Trophoblast cell (in vitro differentiated cells and primary cell): ENCODE measurements around the gene CTIF.

Source experiments
- DNase-seq, 2 donors: peaks; one replicate each; pipeline ENCODE4 v3.0.0-alpha.2; 2016
- H2AFZ ChIP-seq: 2 replicates; pipeline ENCODE4 v1.6.1; 2013; ENCODE audit warnings: low read length, moderate library complexity, mild to moderate bottlenecking; ENCODE audit not compliant: insufficient read depth, poor library complexity
- H2AK5ac ChIP-seq: 2 replicates; pipeline ENCODE4 v1.6.1; 2013; ENCODE audit warnings: mild to moderate bottlenecking, low read length
- H2BK120ac ChIP-seq: 2 replicates; pipeline ENCODE4 v1.6.1; 2013; ENCODE audit warnings: low read length, mild to moderate bottlenecking, moderate library complexity; ENCODE audit not compliant: insufficient read depth, poor library complexity
- H2BK12ac ChIP-seq: 2 replicates; pipeline ENCODE4 v1.6.1; 2013; ENCODE audit warnings: mild to moderate bottlenecking, low read length, moderate library complexity
- H2BK5ac ChIP-seq: 2 replicates; pipeline ENCODE4 v1.6.1; 2013; ENCODE audit warnings: low read length, low read depth, moderate library complexity, mild to moderate bottlenecking; ENCODE audit not compliant: poor library complexity
- H3K14ac ChIP-seq: 2 replicates; pipeline ENCODE4 v1.6.1; 2013; ENCODE audit warnings: mild to moderate bottlenecking, low read length
- H3K18ac ChIP-seq: 2 replicates; pipeline ENCODE4 v1.6.1; 2013; ENCODE audit warnings: mild to moderate bottlenecking, low read length
- H3K23ac ChIP-seq: 2 replicates; pipeline ENCODE4 v1.6.1; 2013; ENCODE audit warnings: low read length
- H3K27ac ChIP-seq: 2 replicates; pipeline ENCODE4 v1.5.1; 2013; ENCODE audit warnings: low read depth, mild to moderate bottlenecking, inconsistent platforms, low read length, moderate library complexity
- H3K27me3 ChIP-seq: 2 replicates; pipeline ENCODE4 v1.6.1; 2013; ENCODE audit warnings: inconsistent platforms, mild to moderate bottlenecking, low read length, moderate library complexity; ENCODE audit not compliant: insufficient read depth
- H3K36me3 ChIP-seq, 2 experiments: 1 replicate in 1 of 2; 2 replicates in 1 of 2; pipeline ENCODE4 v1.6.1; 2013; ENCODE audit warnings: low read length in 2 of 2, mild to moderate bottlenecking in 2 of 2, moderate library complexity in 1 of 2; ENCODE audit not compliant: insufficient read depth in 2 of 2, control insufficient read depth in 1 of 2
- H3K4ac ChIP-seq: 2 replicates; pipeline ENCODE4 v1.6.1; 2013; ENCODE audit warnings: low read depth, mild to moderate bottlenecking, low read length, moderate library complexity
- H3K4me1 ChIP-seq, 2 experiments: 1 replicate in 1 of 2; 2 replicates in 1 of 2; pipeline ENCODE4 v1.6.1; 2013; ENCODE audit warnings: low read length in 2 of 2, mild to moderate bottlenecking in 2 of 2, moderate library complexity in 1 of 2; ENCODE audit not compliant: insufficient read depth in 2 of 2, control insufficient read depth in 1 of 2
- H3K4me2 ChIP-seq: 2 replicates; pipeline ENCODE4 v1.6.1; 2013; ENCODE audit warnings: inconsistent platforms, mild to moderate bottlenecking, low read length, moderate library complexity
- H3K4me3 ChIP-seq: 2 replicates; pipeline ENCODE4 v1.5.1; 2013; ENCODE audit warnings: mild to moderate bottlenecking, low read depth, low read length, inconsistent platforms
- H3K79me1 ChIP-seq: one replicate; pipeline ENCODE4 v1.6.1; 2013; ENCODE audit warnings: low read length
- H3K79me2 ChIP-seq: 2 replicates; pipeline ENCODE4 v1.6.1; 2013; ENCODE audit warnings: low read length, mild to moderate bottlenecking; ENCODE audit not compliant: control insufficient read depth, insufficient read depth, poor library complexity
- H3K9ac ChIP-seq: 2 replicates; pipeline ENCODE4 v1.6.1; 2013; ENCODE audit warnings: mild to moderate bottlenecking, low read length
- H3K9me3 ChIP-seq: 2 replicates; pipeline ENCODE4 v1.6.1; 2013; ENCODE audit warnings: low read depth, mild to moderate bottlenecking, control low read depth, inconsistent platforms, low read length; ENCODE audit not compliant: insufficient read depth
- H4K12ac ChIP-seq: 2 replicates; pipeline ENCODE4 v1.6.1; 2013; ENCODE audit warnings: low read depth, mild to moderate bottlenecking, low read length, moderate library complexity
- H4K8ac ChIP-seq: 2 replicates; pipeline ENCODE4 v1.6.1; 2013; ENCODE audit warnings: low read depth, mild to moderate bottlenecking, low read length, moderate library complexity
- H4K91ac ChIP-seq: one replicate; pipeline ENCODE4 v1.6.1; 2013; ENCODE audit warnings: low read depth, mild to moderate bottlenecking, low read length, moderate library complexity
- WGBS: extraction: QIAGEN DNeasy Blood & Tissue Kit; methylation state at CpG from one replicate; pipeline ENCODE4 v1.1.7; 2013; ENCODE audit warnings: missing lambda C conversion rate; ENCODE audit not compliant: insufficient read length, insufficient coverage; ENCODE audit errors: extremely low coverage; 5-methylcytosine and 5-hydroxymethylcytosine counted together

The CTIF gene

GRCh38 chr18:48657447-48658120 is 118.8 kb downstream of the CTIF start:
- Histone ChIP-seq H3K4me1 (peaks cover 10 to 16% of the 10 kb centered on the region in 2 experiments), H2BK5ac (no peak overlapping the region), H3K23ac (no peak overlapping the region), H3K27ac (no peak overlapping the region), H3K79me2 (peaks cover 3% of the 10 kb centered on the region), H2AFZ (no peak overlapping the region), H3K36me3 (no peaks in the 10 kb centered on the region), H3K79me1 (peaks cover 6% of the 10 kb centered on the region), H3K27me3 (no peaks in the 10 kb centered on the region), H2BK120ac (no peak overlapping the region), H2BK12ac (no peak overlapping the region), H4K8ac (no peak overlapping the region), H3K4ac (no peak overlapping the region), H3K9me3 (no peaks in the 10 kb centered on the region), H4K91ac (no peak overlapping the region), H3K14ac (no peak overlapping the region), H3K4me2 (no peak overlapping the region), H3K18ac (no peak overlapping the region), H2AK5ac (no peak overlapping the region), H3K9ac (no peak overlapping the region), H4K12ac (no peak overlapping the region), H3K4me3 (no peak overlapping the region)
- no CpG with 5 or more reads among the region's 9 CpGs for WGBS
- DNase-seq, result no peak

- no peak overlapping the region for H3K4me2 ChIP-seq
- H3K14ac ChIP-seq, result no peak overlapping the region
- peaks cover 3% of the 10 kb centered on the region for H3K79me2 ChIP-seq
- H3K9me3 ChIP-seq, result no peaks in the 10 kb centered on the region
- H4K91ac ChIP-seq, result no peak overlapping the region
- no peak overlapping the region for H2BK120ac ChIP-seq
- H4K12ac ChIP-seq, result no peak overlapping the region
- no peak overlapping the region for H3K4me3 ChIP-seq
- no peaks in the 10 kb centered on the region for H3K36me3 ChIP-seq
- no peak overlapping the region for H3K4ac ChIP-seq
- no peaks in the 10 kb centered on the region for H3K27me3 ChIP-seq
- no peak overlapping the region for H3K18ac ChIP-seq
- H2BK5ac ChIP-seq, result no peak overlapping the region
- H3K23ac ChIP-seq, result no peak overlapping the region
- no peak overlapping the region for H2AFZ ChIP-seq
- no peak overlapping the region for H2AK5ac ChIP-seq
- H4K8ac ChIP-seq, result no peak overlapping the region
- no peak for DNase-seq
- WGBS, result no CpG with 5 or more reads among the region's 5 CpGs
- H3K27ac ChIP-seq, result no peak overlapping the region
- peaks cover 11% of the 10 kb centered on the region for H3K79me1 ChIP-seq
- peaks cover 16 to 23% of the 10 kb centered on the region in 2 experiments for H3K4me1 ChIP-seq
- H2BK12ac ChIP-seq, result no peak overlapping the region
- H3K9ac ChIP-seq, result no peak overlapping the region
These were observed 119.9 kb downstream of the CTIF start for GRCh38 chr18:48658721-48659120.

GRCh38 chr18:48659188-48660009 is 120.6 kb downstream of the CTIF start:
- H3K4ac ChIP-seq, result no peak overlapping the region

GRCh38 chr18:48660346-48661228 is 121.8 kb downstream of the CTIF start:
- no CpG with 5 or more reads among the region's 7 CpGs for WGBS

More at GRCh38 chr18:48659188-48660009, 120.6 kb downstream of the CTIF start:
- no CpG with 5 or more reads among the region's 19 CpGs for WGBS
- peaks cover 11% of the 10 kb centered on the region for H3K79me1 ChIP-seq
- H2BK5ac ChIP-seq, result no peak overlapping the region
- no peak overlapping the region for H3K27ac ChIP-seq
- H3K4me2 ChIP-seq, result no peak overlapping the region
- H3K36me3 ChIP-seq, result no peaks in the 10 kb centered on the region
- no peak overlapping the region for H3K14ac ChIP-seq
- H2BK120ac ChIP-seq, result no peak overlapping the region
- no peak for DNase-seq
- H2BK12ac ChIP-seq, result no peak overlapping the region
- no peaks in the 10 kb centered on the region for H3K9me3 ChIP-seq
- H3K4me3 ChIP-seq, result no peak overlapping the region
- H2AFZ ChIP-seq, result no peak overlapping the region
- peaks cover 3% of the 10 kb centered on the region for H3K79me2 ChIP-seq
- H3K9ac ChIP-seq, result no peak overlapping the region
- no peak overlapping the region for H3K23ac ChIP-seq
- H3K4me1 ChIP-seq, result peaks cover 16 to 23% of the 10 kb centered on the region in 2 experiments
- no peak overlapping the region for H4K8ac ChIP-seq
- H3K27me3 ChIP-seq, result no peaks in the 10 kb centered on the region
- no peak overlapping the region for H4K12ac ChIP-seq
- H3K18ac ChIP-seq, result no peak overlapping the region
- H4K91ac ChIP-seq, result no peak overlapping the region
- no peak overlapping the region for H2AK5ac ChIP-seq

More at GRCh38 chr18:48660346-48661228, 121.8 kb downstream of the CTIF start:
- no peak overlapping the region for H4K12ac ChIP-seq
- no peak overlapping the region for H2BK5ac ChIP-seq
- no peaks in the 10 kb centered on the region for H3K27me3 ChIP-seq
- H3K14ac ChIP-seq, result no peak overlapping the region
- no peak overlapping the region for H3K9ac ChIP-seq
- H3K27ac ChIP-seq, result no peak overlapping the region
- peaks cover 16 to 23% of the 10 kb centered on the region in 2 experiments for H3K4me1 ChIP-seq
- no peaks in the 10 kb centered on the region for H3K9me3 ChIP-seq
- H3K36me3 ChIP-seq, result peaks cover 0 to 5% of the 10 kb centered on the region in 2 experiments
- peaks cover 3% of the 10 kb centered on the region for H3K79me2 ChIP-seq
- H3K23ac ChIP-seq, result no peak overlapping the region
- no peak overlapping the region for H3K4ac ChIP-seq
- H2AK5ac ChIP-seq, result peak overlapping the region; percentile 17
- H2BK120ac ChIP-seq, result no peak overlapping the region
- peaks cover 11% of the 10 kb centered on the region for H3K79me1 ChIP-seq
- H3K4me2 ChIP-seq, result no peak overlapping the region
- H4K91ac ChIP-seq, result no peak overlapping the region
- DNase-seq, result no peak
- no peak overlapping the region for H3K18ac ChIP-seq
- H2AFZ ChIP-seq, result no peak overlapping the region
- H2BK12ac ChIP-seq, result no peak overlapping the region
- no peak overlapping the region for H4K8ac ChIP-seq
- H3K4me3 ChIP-seq, result no peak overlapping the region
